ENCODE data around the gene VPS13A. TPM values are rescaled to one million over a fixed set of nuclear protein-coding genes. Genes with fewer than 3 reads are reported as not detected.

Gene VPS13A
- total and polyA plus RNA-seq, 2 donors (not counting 1 experiment from before 2014, with no cell fraction given), result 12.8 to 39.3 TPM

DNA sequence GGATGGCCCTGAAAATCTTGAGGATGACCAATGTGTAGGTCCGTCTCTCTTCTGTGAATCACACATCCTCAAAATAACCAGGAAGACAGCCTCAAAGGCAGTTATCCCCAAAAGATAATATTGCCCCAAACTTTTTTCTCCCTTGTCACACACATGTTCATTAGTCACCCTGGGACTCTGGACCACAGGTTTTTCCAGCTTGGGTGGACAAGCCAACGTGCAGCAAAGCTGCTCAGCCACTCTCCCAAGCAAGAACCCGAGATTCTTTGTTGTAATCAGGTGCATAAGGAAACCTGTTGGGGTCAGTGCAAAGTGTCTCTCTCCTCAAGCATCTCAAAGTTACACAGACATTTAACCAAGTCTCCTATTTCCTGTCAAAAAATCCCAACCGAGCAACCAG is 274.2 kb downstream of the VPS13A start:
- Histone ChIP-seq H2AFZ (ENCODE audit: low read length) (no peak overlapping the region), H3K4me1 (ENCODE audit: control insufficient read depth, extremely low read depth, insufficient read depth, low read length) (no peaks in the 10 kb centered on the region), H3K27ac (ENCODE audit: insufficient read depth, low read length) (no peak overlapping the region), H4K20me1 (ENCODE audit: control insufficient read depth, extremely low read depth, insufficient read depth, low read length) (no peaks in the 10 kb centered on the region), H3K4me2 (ENCODE audit: extremely low read depth, insufficient read depth, low read length) (no peak overlapping the region), H3K9ac (ENCODE audit: insufficient read depth, low read length) (no peak overlapping the region), H3K79me2 (ENCODE audit: control insufficient read depth, insufficient read depth, low read length) (no peaks in the 10 kb centered on the region), H3K36me3 (ENCODE audit: control insufficient read depth, insufficient read depth, low read length) (no peaks in the 10 kb centered on the region), H3K9me3 (ENCODE audit: control insufficient read depth, insufficient read depth, low read depth, low read length) (no peaks in the 10 kb centered on the region), H3K27me3 (ENCODE audit: control insufficient read depth, insufficient read depth, low read length) (no peaks in the 10 kb centered on the region), H3K4me3 (replicated peaks in 1 of 4; ENCODE audit: control extremely low read depth in 1 of 4, insufficient read depth in 1 of 4, low read depth in 3 of 4, low read length in 4 of 4) (no peak overlapping the region)
- TF ChIP-seq, protein P1, sequence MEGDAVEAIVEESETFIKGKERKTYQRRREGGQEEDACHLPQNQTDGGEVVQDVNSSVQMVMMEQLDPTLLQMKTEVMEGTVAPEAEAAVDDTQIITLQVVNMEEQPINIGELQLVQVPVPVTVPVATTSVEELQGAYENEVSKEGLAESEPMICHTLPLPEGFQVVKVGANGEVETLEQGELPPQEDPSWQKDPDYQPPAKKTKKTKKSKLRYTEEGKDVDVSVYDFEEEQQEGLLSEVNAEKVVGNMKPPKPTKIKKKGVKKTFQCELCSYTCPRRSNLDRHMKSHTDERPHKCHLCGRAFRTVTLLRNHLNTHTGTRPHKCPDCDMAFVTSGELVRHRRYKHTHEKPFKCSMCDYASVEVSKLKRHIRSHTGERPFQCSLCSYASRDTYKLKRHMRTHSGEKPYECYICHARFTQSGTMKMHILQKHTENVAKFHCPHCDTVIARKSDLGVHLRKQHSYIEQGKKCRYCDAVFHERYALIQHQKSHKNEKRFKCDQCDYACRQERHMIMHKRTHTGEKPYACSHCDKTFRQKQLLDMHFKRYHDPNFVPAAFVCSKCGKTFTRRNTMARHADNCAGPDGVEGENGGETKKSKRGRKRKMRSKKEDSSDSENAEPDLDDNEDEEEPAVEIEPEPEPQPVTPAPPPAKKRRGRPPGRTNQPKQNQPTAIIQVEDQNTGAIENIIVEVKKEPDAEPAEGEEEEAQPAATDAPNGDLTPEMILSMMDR (conservative IDR thresholded peaks at IDR 0.05 in 1 of 2, IDR thresholded peaks at IDR 0.05 in 1 of 2; ENCODE audit: low read depth in 1 of 2, low read length in 2 of 2), result no peak
- no peak for TF ChIP-seq EZH2 (IDR thresholded peaks at IDR 0.05; ENCODE audit: low read length, missing control alignments)
- no peak for DNase-seq (ENCODE audit: low read depth in 2 of 2)

DNA sequence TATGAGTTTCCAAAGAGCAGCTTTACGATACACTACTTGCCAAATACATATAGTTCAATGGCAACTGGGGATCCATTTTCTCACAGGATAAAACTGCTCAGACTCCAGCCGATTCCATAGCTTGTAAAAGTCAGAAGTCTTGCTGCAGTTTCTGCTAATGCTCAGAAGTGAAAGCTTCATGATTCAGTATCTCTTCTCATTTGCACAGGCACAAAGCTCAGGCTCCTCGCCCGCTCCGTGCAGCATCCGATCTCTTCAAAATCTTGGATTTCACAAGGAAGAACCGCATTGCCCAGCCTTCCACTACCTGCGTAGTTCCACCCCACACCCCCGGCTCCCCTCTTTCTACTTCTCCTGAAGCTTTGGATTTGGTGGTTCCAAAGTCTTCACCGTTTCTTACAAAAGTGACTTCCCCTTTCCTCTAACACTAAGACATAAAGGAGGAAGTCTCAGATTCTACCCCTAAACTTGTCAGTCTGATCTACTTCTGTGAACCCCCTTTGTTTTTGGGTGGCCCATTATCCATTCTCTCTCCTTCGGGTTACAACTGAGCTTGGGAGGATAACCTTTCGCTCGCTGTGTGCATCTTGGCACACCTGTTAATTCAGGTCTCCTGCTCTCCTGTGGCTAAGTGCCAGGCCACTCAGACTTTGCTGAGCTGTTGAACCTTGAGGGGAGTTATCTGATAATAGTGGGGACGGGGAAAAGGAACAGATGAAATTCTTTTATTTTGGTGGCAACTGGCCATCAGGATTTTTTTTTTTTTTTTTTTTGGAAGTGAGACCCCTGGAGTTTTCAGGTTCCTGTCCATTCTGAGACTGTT is 276.7 kb downstream of the VPS13A start:
- Histone ChIP-seq H2AFZ (ENCODE audit: low read length) (no peak overlapping the region), H3K27me3 (ENCODE audit: control insufficient read depth, insufficient read depth, low read length) (no peaks in the 10 kb centered on the region), H3K79me2 (ENCODE audit: control insufficient read depth, insufficient read depth, low read length) (no peaks in the 10 kb centered on the region), H3K4me2 (ENCODE audit: extremely low read depth, insufficient read depth, low read length) (no peak overlapping the region), H3K27ac (ENCODE audit: insufficient read depth, low read length) (no peak overlapping the region), H3K4me1 (ENCODE audit: control insufficient read depth, extremely low read depth, insufficient read depth, low read length) (no peaks in the 10 kb centered on the region), H4K20me1 (ENCODE audit: control insufficient read depth, extremely low read depth, insufficient read depth, low read length) (no peaks in the 10 kb centered on the region), H3K4me3 (replicated peaks in 1 of 4; ENCODE audit: control extremely low read depth in 1 of 4, insufficient read depth in 1 of 4, low read depth in 3 of 4, low read length in 4 of 4) (no peak overlapping the region), H3K9me3 (ENCODE audit: control insufficient read depth, insufficient read depth, low read depth, low read length) (no peaks in the 10 kb centered on the region), H3K9ac (ENCODE audit: insufficient read depth, low read length) (no peak overlapping the region), H3K36me3 (ENCODE audit: control insufficient read depth, insufficient read depth, low read length) (no peaks in the 10 kb centered on the region)
- TF ChIP-seq EZH2 (IDR thresholded peaks at IDR 0.05; ENCODE audit: low read length, missing control alignments), result no peak
- TF ChIP-seq, protein P1 (conservative IDR thresholded peaks at IDR 0.05 in 1 of 2, IDR thresholded peaks at IDR 0.05 in 1 of 2; ENCODE audit: low read depth in 1 of 2, low read length in 2 of 2), result no peak
- no peak for DNase-seq (ENCODE audit: low read depth in 2 of 2)

DNA sequence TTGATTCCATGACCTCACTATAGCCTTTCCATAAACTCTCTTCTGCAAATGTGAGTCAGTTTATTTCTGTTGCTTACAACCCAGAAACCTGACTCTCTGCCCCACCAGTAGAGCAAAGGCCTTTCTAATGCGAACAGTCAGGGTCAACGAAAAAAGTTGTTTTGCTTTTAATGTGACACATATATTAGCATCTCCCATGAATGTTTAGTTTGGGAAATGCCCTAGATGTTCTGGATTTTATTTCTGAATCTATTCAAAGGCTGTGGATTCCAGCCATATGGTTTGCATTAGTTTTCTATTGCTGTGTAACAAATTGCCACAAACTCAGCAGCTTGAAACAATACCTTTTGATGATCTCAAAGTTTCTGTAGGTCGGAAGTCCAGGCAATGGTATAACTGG is 277.3 kb downstream of the VPS13A start:
- no peaks in the 10 kb centered on the region for H3K9me3 ChIP-seq (ENCODE audit: control insufficient read depth, insufficient read depth, low read depth, low read length)

More for the DNA sequence above, 277.3 kb downstream of the VPS13A start:
- Histone ChIP-seq H4K20me1 (ENCODE audit: control insufficient read depth, extremely low read depth, insufficient read depth, low read length) (no peaks in the 10 kb centered on the region), H2AFZ (ENCODE audit: low read length) (no peak overlapping the region), H3K4me1 (ENCODE audit: control insufficient read depth, extremely low read depth, insufficient read depth, low read length) (no peaks in the 10 kb centered on the region), H3K79me2 (ENCODE audit: control insufficient read depth, insufficient read depth, low read length) (no peaks in the 10 kb centered on the region), H3K36me3 (ENCODE audit: control insufficient read depth, insufficient read depth, low read length) (no peaks in the 10 kb centered on the region), H3K9ac (ENCODE audit: insufficient read depth, low read length) (no peak overlapping the region), H3K27ac (ENCODE audit: insufficient read depth, low read length) (no peak overlapping the region), H3K4me2 (ENCODE audit: extremely low read depth, insufficient read depth, low read length) (no peak overlapping the region), H3K4me3 (replicated peaks in 1 of 4; ENCODE audit: control extremely low read depth in 1 of 4, insufficient read depth in 1 of 4, low read depth in 3 of 4, low read length in 4 of 4) (no peak overlapping the region), H3K27me3 (ENCODE audit: control insufficient read depth, insufficient read depth, low read length) (no peaks in the 10 kb centered on the region)
- TF ChIP-seq, protein P1 (conservative IDR thresholded peaks at IDR 0.05 in 1 of 2, IDR thresholded peaks at IDR 0.05 in 1 of 2; ENCODE audit: low read depth in 1 of 2, low read length in 2 of 2), result no peak
- TF ChIP-seq EZH2 (IDR thresholded peaks at IDR 0.05; ENCODE audit: low read length, missing control alignments), result no peak
- peak; percentile 57 to 72 for DNase-seq (ENCODE audit: low read depth in 2 of 2)

All from fibroblast of lung (primary cell).